GM19193 (cell line): ENCODE data around the gene ATP10A.

Experiments used
- POLR2A ChIP-seq: IDR thresholded peaks from 4 replicates; pipeline ENCODE4 v1.6.1; 2011; ENCODE audit not compliant: insufficient read depth, insufficient read length; ENCODE audit errors: extremely low read depth

Gene ATP10A

GRCh38 chr15:25679964-25680685, 183.0 kb downstream of the ATP10A start:
- no peak for TF ChIP-seq POLR2A

- no peak for TF ChIP-seq POLR2A
Measured at GRCh38 chr15:25679492-25679891, 183.6 kb downstream of the ATP10A start.

DNA sequence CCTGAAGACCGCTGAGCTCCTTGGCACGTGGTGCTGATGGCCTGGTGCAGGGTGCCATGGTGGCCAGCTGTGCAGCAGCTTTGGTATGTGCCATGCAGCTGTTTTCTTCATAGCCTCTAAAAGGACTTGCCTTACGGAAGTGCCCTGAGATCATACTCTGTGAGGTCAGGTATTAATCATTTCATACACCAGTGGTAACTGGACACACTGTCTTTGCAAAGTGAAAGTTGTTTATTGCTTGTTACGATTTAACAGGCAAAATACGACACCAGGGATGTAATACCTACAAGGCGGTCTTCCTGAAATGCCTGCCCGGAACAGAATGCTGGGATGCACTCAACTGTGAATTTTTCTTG, 184.6 kb downstream of the ATP10A start:
- no peak for TF ChIP-seq POLR2A

DNA sequence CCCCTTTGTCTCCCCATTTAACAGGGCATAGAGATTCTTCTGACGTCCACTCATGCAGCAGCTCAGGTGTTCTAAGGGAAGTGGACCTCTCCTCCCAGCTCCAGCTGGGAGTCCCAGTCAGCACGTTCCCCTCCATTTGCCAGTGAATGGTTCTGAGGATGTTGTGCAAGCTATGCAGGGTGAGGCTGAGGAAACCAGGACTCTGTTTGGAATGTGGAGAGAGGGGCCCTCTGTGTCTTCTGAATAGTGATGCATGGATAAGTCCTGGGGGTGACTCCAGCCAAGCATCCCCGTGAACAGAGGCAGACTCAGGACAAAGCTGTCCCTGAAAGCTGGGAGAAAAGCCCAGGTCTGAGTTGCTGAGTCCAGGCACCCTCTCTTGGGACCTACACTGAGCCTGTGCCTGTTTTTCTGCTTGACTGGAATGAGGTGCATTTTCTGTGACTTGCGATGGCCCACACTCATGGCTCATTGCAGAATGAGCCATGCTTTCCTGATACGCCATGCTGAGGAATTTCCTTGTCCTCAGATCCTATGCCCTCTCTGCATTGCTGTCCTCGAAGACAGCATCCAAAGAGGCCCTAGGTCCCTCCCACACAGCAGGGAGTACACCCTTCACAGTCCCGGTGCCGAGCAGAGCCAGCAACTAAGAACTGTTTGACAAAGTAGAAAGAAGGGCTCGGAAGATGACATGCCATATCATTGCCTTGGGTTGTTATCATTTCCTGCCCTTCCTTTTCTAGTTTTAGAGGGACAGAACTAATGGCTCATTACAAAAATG, 185.2 kb downstream of the ATP10A start:
- TF ChIP-seq POLR2A = no peak

DNA sequence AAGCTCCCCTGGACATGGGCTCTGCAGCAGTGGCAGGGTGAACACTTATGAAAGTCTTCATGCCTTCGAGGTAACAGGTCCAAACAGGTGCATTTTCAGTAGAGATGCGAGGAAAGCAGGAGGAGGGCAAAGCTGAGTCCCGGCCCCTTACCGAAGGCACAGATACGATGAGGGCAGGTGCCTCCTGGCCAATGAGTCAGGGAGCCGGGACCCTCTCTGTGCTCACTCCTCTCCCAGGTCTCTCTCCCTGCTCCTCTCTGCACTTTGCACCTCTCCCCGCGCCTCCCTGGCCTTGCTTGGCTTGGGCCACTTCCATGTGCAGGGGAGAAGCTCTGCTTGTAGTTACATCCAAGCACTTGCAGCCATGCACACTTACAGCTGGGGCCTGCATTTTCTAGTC, 187.1 kb downstream of the ATP10A start:
- TF ChIP-seq POLR2A = no peak

- TF ChIP-seq POLR2A = no peak
Measured at GRCh38 chr15:25675396-25675795, 187.7 kb downstream of the ATP10A start.

- TF ChIP-seq POLR2A = no peak
Measured at GRCh38 chr15:25674913-25675312, 188.2 kb downstream of the ATP10A start.

GRCh38 chr15:25673972-25674371, 189.2 kb downstream of the ATP10A start:
- TF ChIP-seq POLR2A = no peak

DNA sequence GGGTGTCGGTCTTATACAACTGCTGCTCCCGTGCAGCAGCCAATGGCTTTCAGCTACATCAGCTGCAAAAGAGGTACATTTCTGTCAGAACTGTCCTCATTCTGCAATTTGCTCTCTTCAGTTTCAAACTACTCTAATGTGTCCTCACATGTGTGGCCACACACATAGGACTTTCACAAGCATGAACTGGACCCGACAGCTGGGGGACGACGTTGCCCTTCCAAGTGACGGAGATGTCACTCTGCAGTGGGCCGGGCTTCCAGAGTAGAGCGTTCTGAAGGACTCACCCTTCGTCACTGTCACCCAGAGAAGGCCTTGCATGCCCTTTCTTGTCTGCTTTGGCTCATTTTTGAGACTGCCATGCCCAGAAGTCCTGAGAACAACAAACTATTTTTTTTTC, 189.8 kb downstream of the ATP10A start:
- TF ChIP-seq POLR2A = no peak

DNA sequence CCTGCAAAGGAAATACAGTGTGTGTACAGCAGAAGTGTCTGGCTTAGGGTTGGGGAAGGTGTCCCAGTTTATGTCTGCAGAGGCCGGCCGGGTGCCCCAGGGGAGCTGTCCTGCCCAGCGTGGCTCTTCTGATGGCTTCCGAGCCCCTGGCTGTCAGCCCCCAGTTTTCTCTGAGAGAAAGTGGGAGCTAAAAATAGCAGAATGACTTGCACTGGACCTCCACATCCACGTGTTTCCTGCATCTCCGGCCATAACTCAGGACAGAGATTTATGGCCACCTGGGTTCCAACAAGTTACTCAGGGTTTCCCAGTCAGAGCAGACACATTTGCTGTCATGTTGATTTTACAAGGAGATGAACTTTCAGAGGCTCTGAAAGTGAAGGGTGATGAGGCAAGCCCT, 192.0 kb downstream of the ATP10A start:
- TF ChIP-seq POLR2A = no peak

DNA sequence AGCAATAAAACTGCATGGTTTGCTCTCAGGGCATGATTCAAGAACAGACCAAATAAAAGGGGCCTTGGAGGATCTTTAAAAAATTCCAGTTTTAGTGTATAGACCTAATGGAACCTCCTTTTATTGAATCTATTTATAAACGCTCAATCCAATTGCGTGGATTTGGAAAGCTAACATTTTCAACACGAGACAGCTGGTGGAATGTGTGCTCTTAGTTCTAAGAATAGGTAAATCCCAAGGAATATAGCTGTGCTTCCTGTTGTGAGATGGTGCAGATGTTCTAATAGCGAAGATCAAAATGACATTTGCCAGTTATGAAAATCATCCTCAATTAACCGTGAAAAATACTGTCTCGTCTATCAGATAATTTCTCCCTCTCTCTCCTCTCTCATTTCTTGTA, 192.5 kb downstream of the ATP10A start:
- TF ChIP-seq POLR2A = no peak

DNA sequence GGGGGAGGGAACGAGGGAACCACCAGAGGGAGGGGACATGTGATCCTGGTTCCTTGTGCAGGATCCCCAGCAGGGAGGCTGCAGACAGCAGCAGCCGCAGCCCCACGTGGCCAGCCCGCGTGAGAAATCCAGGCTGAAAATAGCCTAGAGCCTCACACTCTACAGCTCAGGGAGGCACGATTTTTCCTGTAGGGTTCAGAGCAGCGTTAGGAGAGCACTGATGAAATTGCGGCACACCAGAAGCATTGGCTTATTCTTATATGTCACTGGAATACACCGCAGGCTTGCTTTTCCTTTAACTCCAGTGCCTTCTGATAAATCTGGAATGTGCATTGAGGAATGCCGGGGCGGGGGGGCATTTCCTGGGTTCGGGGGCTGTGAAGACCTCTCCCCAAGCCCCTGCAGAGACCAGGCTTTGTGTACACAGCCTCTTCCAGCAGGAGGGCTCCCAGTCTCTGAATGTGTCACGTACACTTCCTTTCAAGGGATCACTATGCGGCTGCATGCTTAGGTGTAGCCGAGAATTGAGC, 193.0 kb downstream of the ATP10A start:
- TF ChIP-seq POLR2A = no peak

DNA sequence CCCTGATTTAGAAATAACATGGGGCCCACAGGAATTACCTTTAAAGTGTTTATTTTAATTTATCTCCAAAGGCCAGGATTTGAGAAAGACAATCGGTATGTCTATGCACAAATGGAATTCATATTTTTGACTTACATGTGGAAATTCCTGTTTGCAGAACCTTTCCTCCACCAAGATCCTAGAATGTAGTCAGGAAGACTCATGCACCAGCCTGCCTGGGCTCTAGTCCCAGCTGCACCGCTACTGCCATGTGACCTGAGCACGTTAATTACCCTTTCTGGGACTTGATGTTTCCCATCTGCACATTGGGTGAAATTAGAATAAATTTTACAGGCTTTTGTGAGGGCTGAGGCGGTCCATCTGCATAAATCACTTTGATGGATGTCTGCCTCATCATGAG, 194.2 kb downstream of the ATP10A start:
- no peak for TF ChIP-seq POLR2A

DNA sequence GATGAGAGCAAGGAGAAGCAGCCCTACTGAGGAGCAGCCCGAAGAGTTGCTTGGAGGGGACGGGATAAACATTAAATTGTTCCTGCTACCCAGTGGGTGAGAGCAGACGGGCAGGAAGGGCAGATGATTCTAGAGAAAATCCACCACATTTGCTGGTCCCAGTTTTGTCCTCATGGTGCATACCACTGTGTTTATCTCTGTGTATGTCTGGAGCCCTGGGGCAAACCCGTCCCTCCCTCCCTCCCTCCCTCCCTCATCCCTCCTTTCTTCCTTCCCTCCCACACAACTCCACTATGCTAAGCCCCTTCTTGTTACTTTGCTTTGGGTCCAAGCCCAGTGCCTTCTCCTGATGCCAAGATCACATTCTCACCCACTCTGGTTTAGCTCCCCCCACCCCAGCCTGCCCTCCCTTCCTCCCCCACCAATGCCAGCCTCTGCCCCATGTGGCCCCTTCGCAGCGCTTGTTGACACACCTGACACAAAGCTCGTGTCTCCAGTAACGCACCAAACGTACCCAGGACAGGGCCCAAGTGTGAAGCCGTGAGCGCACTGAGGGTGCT, 194.8 kb downstream of the ATP10A start:
- TF ChIP-seq POLR2A = no peak

DNA sequence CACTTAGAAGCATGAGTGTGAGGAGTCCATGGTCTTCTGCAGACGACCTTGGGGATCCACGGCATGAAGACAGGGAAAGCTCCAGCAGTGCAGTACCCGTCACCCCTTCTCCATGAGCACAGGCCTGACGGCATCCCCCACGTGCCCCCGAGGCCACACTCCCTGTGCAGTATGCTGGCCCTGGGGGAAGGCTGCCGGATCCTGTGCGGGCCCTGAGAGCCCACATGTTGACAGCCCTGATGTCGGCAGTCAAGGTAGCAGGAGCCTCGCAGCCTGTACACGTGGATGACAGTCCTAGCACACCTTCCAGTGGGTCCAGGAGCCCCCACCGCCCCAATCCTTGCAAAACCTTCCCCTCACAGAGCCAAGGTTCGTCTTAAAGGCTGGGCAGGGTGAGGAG, 195.3 kb downstream of the ATP10A start:
- no peak for TF ChIP-seq POLR2A

- no peak for TF ChIP-seq POLR2A
Measured at GRCh38 chr15:25665913-25666312, 197.2 kb downstream of the ATP10A start.
